GM21723 (cell line): ENCODE data around the gene DYNC1I1.

Experiments
- ATAC-seq: cut with Tn5 transposase; IDR thresholded peaks from one replicate; pipeline ENCODE4 v1.9.1; 2021; ENCODE audit warnings: mild to moderate bottlenecking, moderate library complexity; ENCODE audit not compliant: unreplicated experiment

Gene DYNC1I1

GRCh38 chr7:95788884-95789283 is 16.5 kb downstream of the DYNC1I1 start:
- ATAC-seq = no peak

- ATAC-seq = no peak
Observed at GRCh38 chr7:95793658-95794057, 21.3 kb downstream of the DYNC1I1 start.

- ATAC-seq = no peak
Observed at GRCh38 chr7:95794917-95795515, 22.7 kb downstream of the DYNC1I1 start.

GRCh38 chr7:95796617-95797016 is 24.3 kb downstream of the DYNC1I1 start:
- ATAC-seq = no peak

GRCh38 chr7:95798401-95798930 is 26.1 kb downstream of the DYNC1I1 start:
- no peak for ATAC-seq

GRCh38 chr7:95800787-95801186 is 28.4 kb downstream of the DYNC1I1 start:
- no peak for ATAC-seq

GRCh38 chr7:95802270-95802669 is 29.9 kb downstream of the DYNC1I1 start:
- ATAC-seq = no peak

- ATAC-seq = no peak
Observed at GRCh38 chr7:95804052-95804451, 31.7 kb downstream of the DYNC1I1 start.

- ATAC-seq = no peak
Observed at GRCh38 chr7:95805909-95806308, 33.6 kb downstream of the DYNC1I1 start.

GRCh38 chr7:95808396-95808795 is 36.0 kb downstream of the DYNC1I1 start:
- ATAC-seq = no peak

GRCh38 chr7:95811846-95812445 is 39.6 kb downstream of the DYNC1I1 start:
- ATAC-seq = no peak

- no peak for ATAC-seq
Observed at GRCh38 chr7:95814721-95815120, 42.4 kb downstream of the DYNC1I1 start.

GRCh38 chr7:95817866-95818640 is 45.7 kb downstream of the DYNC1I1 start:
- ATAC-seq = no peak

- ATAC-seq = no peak
Observed at GRCh38 chr7:95820778-95821177, 48.4 kb downstream of the DYNC1I1 start.

GRCh38 chr7:95822717-95823116 is 50.4 kb downstream of the DYNC1I1 start:
- no peak for ATAC-seq

- no peak for ATAC-seq
Observed at GRCh38 chr7:95824616-95825015, 52.3 kb downstream of the DYNC1I1 start.

GRCh38 chr7:95828824-95829790 is 56.8 kb downstream of the DYNC1I1 start:
- no peak for ATAC-seq

GRCh38 chr7:95840953-95841950 is 68.9 kb downstream of the DYNC1I1 start:
- peak; percentile 97 for ATAC-seq

- ATAC-seq = no peak
Observed at GRCh38 chr7:95843286-95843685, 70.9 kb downstream of the DYNC1I1 start.

GRCh38 chr7:95845007-95845406 is 72.7 kb downstream of the DYNC1I1 start:
- no peak for ATAC-seq
